Measurements from ENCODE around the gene KPNA4.
A peak's percentile ranks its signal among the peaks of the same experiment; 100 is the strongest.
"Not testable (repeated sequence)": the region's sequence is repeated elsewhere in the genome, so short reads cannot be mapped to it uniquely, and the experiment has no call there.

Gene KPNA4

GRCh38 chr3:160565442-160566403 is at the start of gene KPNA4:
KPNA4 (minus strand) TSS chr3:160565571; CDS start chr3:160565282, 289 bp downstream.
- DNase-seq (ENCODE audit: low spot score), result peak; percentile 99

GRCh38 chr3:160613661-160614060 is 48.3 kb upstream of the KPNA4 start:
- no peak for DNase-seq (ENCODE audit: low spot score)

GRCh38 chr3:160612386-160613075 is 47.2 kb upstream of the KPNA4 start:
- peak; percentile 63 for DNase-seq (ENCODE audit: low spot score)

GRCh38 chr3:160611141-160611540 is 45.8 kb upstream of the KPNA4 start:
- DNase-seq (ENCODE audit: low spot score), result no peak

GRCh38 chr3:160608870-160609269 is 43.5 kb upstream of the KPNA4 start:
- DNase-seq (ENCODE audit: low spot score), result no peak

GRCh38 chr3:160607826-160608225 is 42.5 kb upstream of the KPNA4 start:
- DNase-seq (ENCODE audit: low spot score), result no peak

GRCh38 chr3:160605315-160605714 is 39.9 kb upstream of the KPNA4 start:
- DNase-seq (ENCODE audit: low spot score), result no peak

- DNase-seq (ENCODE audit: low spot score), result not testable (repeated sequence)
These were observed 38.5 kb upstream of the KPNA4 start for GRCh38 chr3:160603845-160604244.

GRCh38 chr3:160602259-160602658 is 36.9 kb upstream of the KPNA4 start:
- DNase-seq (ENCODE audit: low spot score), result no peak

GRCh38 chr3:160601288-160601687 is 35.9 kb upstream of the KPNA4 start:
- DNase-seq (ENCODE audit: low spot score), result no peak

- DNase-seq (ENCODE audit: low spot score), result no peak
These were observed 33.5 kb upstream of the KPNA4 start for GRCh38 chr3:160598865-160599264.

- DNase-seq (ENCODE audit: low spot score), result no peak
These were observed 22.7 kb upstream of the KPNA4 start for GRCh38 chr3:160588023-160588422.

GRCh38 chr3:160587105-160587504 is 21.7 kb upstream of the KPNA4 start:
- DNase-seq (ENCODE audit: low spot score), result no peak

- DNase-seq (ENCODE audit: low spot score), result no peak
These were observed 21.3 kb upstream of the KPNA4 start for GRCh38 chr3:160586679-160587078.

GRCh38 chr3:160583451-160583850 is 18.1 kb upstream of the KPNA4 start:
- no peak for DNase-seq (ENCODE audit: low spot score)

GRCh38 chr3:160580938-160581337 is 15.6 kb upstream of the KPNA4 start:
- DNase-seq (ENCODE audit: low spot score), result no peak

GRCh38 chr3:160577556-160578195 is 12.3 kb upstream of the KPNA4 start:
- DNase-seq (ENCODE audit: low spot score), result no peak

- DNase-seq (ENCODE audit: low spot score), result no peak
These were observed 11.7 kb upstream of the KPNA4 start for GRCh38 chr3:160577093-160577492.

GRCh38 chr3:160576621-160577020 is 11.2 kb upstream of the KPNA4 start:
- DNase-seq (ENCODE audit: low spot score), result no peak

GRCh38 chr3:160575589-160575988 is 10.2 kb upstream of the KPNA4 start:
- no peak for DNase-seq (ENCODE audit: low spot score)

- DNase-seq (ENCODE audit: low spot score), result no peak
These were observed 9.3 kb upstream of the KPNA4 start for GRCh38 chr3:160574636-160575035.

GRCh38 chr3:160573955-160574525 is 8.7 kb upstream of the KPNA4 start:
- DNase-seq (ENCODE audit: low spot score), result not testable (repeated sequence)

All from left forelimb (tissue), 1 donor.